PFSK-1 (cell line): ENCODE measurements around the gene OR5T3.

Experiments used
- POLR2AphosphoS5 ChIP-seq: IDR thresholded peaks from 2 replicates; pipeline ENCODE4 v1.6.1; 2012; ENCODE audit warnings: low read depth, mild to moderate bottlenecking, control low read depth, low read length, moderate library complexity
- SIN3A ChIP-seq: IDR thresholded peaks from 2 replicates; pipeline ENCODE4 v1.6.1; 2012; ENCODE audit warnings: mild to moderate bottlenecking, low read length, moderate library complexity, borderline replicate concordance; ENCODE audit not compliant: insufficient read depth
- TAF1 ChIP-seq: IDR thresholded peaks from 2 replicates; pipeline ENCODE4 v1.6.1; 2012; ENCODE audit warnings: low read length, control low read depth, borderline replicate concordance; ENCODE audit not compliant: insufficient read depth
- TF ChIP-seq, protein P1 (sequence below), 2 experiments: IDR thresholded peaks; 2 replicates each; pipeline versions ENCODE4 v1.6.1 to v1.8.0; 2011 to 2012; ENCODE audit warnings: low read depth in 2 of 2, low read length in 2 of 2, control low read depth in 1 of 2, inconsistent platforms in 1 of 2, mild to moderate bottlenecking in 1 of 2, moderate library complexity in 1 of 2; ENCODE audit not compliant: insufficient read depth in 1 of 2

DNA sequence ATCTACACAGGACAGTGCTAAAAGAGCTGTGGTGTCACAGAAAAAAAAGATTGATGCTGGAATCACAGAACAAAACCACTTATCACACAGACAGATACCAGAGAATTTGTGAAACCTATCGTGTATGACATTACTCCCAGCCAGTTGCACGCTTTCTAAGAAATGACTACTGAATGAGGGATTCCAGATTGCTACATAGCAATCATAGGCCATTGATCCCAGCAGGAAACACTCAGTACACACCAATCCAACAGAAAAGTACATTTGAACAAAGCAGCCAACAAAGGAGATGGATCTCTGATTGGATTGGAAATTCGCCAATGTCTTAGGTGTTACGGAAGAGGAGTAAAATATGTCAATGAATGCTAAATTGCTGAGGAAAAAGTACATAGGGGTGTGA, 44.8 kb downstream of the OR5T3 start:
- no peak for TF ChIP-seq POLR2AphosphoS5
- TF ChIP-seq TAF1: no peak
- TF ChIP-seq, protein P1, sequence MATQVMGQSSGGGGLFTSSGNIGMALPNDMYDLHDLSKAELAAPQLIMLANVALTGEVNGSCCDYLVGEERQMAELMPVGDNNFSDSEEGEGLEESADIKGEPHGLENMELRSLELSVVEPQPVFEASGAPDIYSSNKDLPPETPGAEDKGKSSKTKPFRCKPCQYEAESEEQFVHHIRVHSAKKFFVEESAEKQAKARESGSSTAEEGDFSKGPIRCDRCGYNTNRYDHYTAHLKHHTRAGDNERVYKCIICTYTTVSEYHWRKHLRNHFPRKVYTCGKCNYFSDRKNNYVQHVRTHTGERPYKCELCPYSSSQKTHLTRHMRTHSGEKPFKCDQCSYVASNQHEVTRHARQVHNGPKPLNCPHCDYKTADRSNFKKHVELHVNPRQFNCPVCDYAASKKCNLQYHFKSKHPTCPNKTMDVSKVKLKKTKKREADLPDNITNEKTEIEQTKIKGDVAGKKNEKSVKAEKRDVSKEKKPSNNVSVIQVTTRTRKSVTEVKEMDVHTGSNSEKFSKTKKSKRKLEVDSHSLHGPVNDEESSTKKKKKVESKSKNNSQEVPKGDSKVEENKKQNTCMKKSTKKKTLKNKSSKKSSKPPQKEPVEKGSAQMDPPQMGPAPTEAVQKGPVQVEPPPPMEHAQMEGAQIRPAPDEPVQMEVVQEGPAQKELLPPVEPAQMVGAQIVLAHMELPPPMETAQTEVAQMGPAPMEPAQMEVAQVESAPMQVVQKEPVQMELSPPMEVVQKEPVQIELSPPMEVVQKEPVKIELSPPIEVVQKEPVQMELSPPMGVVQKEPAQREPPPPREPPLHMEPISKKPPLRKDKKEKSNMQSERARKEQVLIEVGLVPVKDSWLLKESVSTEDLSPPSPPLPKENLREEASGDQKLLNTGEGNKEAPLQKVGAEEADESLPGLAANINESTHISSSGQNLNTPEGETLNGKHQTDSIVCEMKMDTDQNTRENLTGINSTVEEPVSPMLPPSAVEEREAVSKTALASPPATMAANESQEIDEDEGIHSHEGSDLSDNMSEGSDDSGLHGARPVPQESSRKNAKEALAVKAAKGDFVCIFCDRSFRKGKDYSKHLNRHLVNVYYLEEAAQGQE (IDR thresholded peaks at IDR 0.05; ENCODE audit: insufficient read depth in 1 of 2, low read depth in 2 of 2, low read length in 2 of 2): no peak
- TF ChIP-seq SIN3A: no peak
